H1 (cell line): Measurements from ENCODE around the gene GPHA2. TPM values are rescaled to one million over a fixed set of nuclear protein-coding genes. Genes with fewer than 3 reads are reported as not detected.

Experiments used
- ATF3 ChIP-seq: IDR thresholded peaks from 2 replicates; pipeline ENCODE4 v1.6.1; 2011; ENCODE audit warnings: low read depth, mild to moderate bottlenecking, low read length; ENCODE audit not compliant: insufficient read depth
- BACH1 ChIP-seq: IDR thresholded peaks from 2 replicates; pipeline ENCODE4 v1.6.1; 2012; ENCODE audit warnings: low read length, improper control_type of control experiment
- CHD2 ChIP-seq: IDR thresholded peaks from 2 replicates; pipeline ENCODE4 v1.6.1; 2012; ENCODE audit warnings: low read length, improper control_type of control experiment
- E2F6 ChIP-seq: IDR thresholded peaks from 2 replicates; pipeline ENCODE4 v1.6.1; 2012; ENCODE audit warnings: inconsistent platforms
- HDAC2 ChIP-seq, 2 experiments: fragments of 300-600 bp in 1 of 2; sonication (generic) in 1 of 2; IDR thresholded peaks; 2 replicates each; pipeline ENCODE4 v1.6.1; 2011 to 2012; ENCODE audit warnings: low read depth in 2 of 2, low read length in 2 of 2, mild to moderate bottlenecking in 2 of 2, moderate library complexity in 2 of 2, borderline replicate concordance in 1 of 2, inconsistent platforms in 1 of 2
- KDM1A ChIP-seq: fragments of 200-600, 300-600 bp; sonication (generic); IDR thresholded peaks from 2 replicates; pipeline ENCODE4 v1.7.1; 2016; ENCODE audit warnings: mild to moderate bottlenecking, low read length, borderline replicate concordance
- SAP30 ChIP-seq: fragments of 300-600 bp; sonication (generic); IDR thresholded peaks from 2 replicates; pipeline ENCODE4 v1.7.1; 2012; ENCODE audit warnings: low read length, moderate library complexity, mild to moderate bottlenecking, inconsistent platforms; ENCODE audit not compliant: insufficient read depth, insufficient replicate concordance
- TAF1 ChIP-seq: IDR thresholded peaks from 2 replicates; pipeline ENCODE4 v1.6.1; 2011; ENCODE audit warnings: mild to moderate bottlenecking, low read depth, low read length
- ZNF274 ChIP-seq: IDR thresholded peaks from 2 replicates; pipeline ENCODE4 v1.7.0; 2012; ENCODE audit warnings: low read length, borderline replicate concordance; ENCODE audit errors: extremely low read depth
- polyA plus RNA-seq, 7 experiments: library from polyadenylated mRNA; depleted of rRNA in 3 of 7; stranded (reverse) in 5 of 7; unstranded in 2 of 7; fragments of >200 nt in 5 of 7; fragments of 200-250 nt in 2 of 7; gene quantifications; 1 replicate in 5 of 7; 2 replicates in 1 of 7; 4 replicates in 1 of 7; pipeline versions ENCODE4 v1.2.1 to v1.2.3, GENCODE V29; 2011 to 2013; ENCODE audit warnings: missing spikeins in 2 of 7, mixed read lengths in 2 of 7
- total RNA-seq: library from RNA; stranded (reverse); fragmentation: NEBNext Ultra II Directional; extraction: Animal tissue kit (Norgen Biotek cat#: 25700); gene quantifications from 2 replicates; pipeline ENCODE4 v1.2.1, GENCODE V29; 2021
- TF ChIP-seq, protein P1 (sequence below): fragments of 300-600 bp; sonication (generic); IDR thresholded peaks from 2 replicates; pipeline ENCODE4 v1.7.1; 2012; ENCODE audit warnings: low read length, moderate library complexity, mild to moderate bottlenecking, inconsistent platforms; ENCODE audit not compliant: insufficient replicate concordance

GPHA2 gene
- total and polyA plus RNA-seq, 2 of the 8 experiments (the other 6 are each of a cell fraction or from before 2014, with no cell fraction given), result 0.97 to 4.4 TPM

DNA sequence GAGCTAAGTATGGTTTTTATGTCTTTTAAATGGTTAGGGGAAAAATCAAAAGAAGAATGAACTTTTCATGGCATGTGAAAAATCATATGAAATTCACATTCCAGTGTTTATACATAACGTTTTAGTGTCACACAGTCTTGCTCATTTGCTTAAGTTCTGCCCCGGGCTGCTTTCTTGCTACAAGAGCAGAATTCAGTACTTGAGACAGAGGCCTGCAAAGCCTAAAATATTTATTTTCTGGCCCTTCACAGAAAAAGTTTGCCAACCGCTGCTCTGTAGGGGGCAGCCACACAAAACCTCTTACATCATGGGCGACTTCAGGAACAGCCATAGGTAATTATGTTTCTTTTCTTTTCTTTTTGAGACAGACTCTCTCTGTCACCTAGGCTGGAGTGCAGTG, 17.7 kb downstream of the GPHA2 start (continued):
- TF ChIP-seq, protein P1, sequence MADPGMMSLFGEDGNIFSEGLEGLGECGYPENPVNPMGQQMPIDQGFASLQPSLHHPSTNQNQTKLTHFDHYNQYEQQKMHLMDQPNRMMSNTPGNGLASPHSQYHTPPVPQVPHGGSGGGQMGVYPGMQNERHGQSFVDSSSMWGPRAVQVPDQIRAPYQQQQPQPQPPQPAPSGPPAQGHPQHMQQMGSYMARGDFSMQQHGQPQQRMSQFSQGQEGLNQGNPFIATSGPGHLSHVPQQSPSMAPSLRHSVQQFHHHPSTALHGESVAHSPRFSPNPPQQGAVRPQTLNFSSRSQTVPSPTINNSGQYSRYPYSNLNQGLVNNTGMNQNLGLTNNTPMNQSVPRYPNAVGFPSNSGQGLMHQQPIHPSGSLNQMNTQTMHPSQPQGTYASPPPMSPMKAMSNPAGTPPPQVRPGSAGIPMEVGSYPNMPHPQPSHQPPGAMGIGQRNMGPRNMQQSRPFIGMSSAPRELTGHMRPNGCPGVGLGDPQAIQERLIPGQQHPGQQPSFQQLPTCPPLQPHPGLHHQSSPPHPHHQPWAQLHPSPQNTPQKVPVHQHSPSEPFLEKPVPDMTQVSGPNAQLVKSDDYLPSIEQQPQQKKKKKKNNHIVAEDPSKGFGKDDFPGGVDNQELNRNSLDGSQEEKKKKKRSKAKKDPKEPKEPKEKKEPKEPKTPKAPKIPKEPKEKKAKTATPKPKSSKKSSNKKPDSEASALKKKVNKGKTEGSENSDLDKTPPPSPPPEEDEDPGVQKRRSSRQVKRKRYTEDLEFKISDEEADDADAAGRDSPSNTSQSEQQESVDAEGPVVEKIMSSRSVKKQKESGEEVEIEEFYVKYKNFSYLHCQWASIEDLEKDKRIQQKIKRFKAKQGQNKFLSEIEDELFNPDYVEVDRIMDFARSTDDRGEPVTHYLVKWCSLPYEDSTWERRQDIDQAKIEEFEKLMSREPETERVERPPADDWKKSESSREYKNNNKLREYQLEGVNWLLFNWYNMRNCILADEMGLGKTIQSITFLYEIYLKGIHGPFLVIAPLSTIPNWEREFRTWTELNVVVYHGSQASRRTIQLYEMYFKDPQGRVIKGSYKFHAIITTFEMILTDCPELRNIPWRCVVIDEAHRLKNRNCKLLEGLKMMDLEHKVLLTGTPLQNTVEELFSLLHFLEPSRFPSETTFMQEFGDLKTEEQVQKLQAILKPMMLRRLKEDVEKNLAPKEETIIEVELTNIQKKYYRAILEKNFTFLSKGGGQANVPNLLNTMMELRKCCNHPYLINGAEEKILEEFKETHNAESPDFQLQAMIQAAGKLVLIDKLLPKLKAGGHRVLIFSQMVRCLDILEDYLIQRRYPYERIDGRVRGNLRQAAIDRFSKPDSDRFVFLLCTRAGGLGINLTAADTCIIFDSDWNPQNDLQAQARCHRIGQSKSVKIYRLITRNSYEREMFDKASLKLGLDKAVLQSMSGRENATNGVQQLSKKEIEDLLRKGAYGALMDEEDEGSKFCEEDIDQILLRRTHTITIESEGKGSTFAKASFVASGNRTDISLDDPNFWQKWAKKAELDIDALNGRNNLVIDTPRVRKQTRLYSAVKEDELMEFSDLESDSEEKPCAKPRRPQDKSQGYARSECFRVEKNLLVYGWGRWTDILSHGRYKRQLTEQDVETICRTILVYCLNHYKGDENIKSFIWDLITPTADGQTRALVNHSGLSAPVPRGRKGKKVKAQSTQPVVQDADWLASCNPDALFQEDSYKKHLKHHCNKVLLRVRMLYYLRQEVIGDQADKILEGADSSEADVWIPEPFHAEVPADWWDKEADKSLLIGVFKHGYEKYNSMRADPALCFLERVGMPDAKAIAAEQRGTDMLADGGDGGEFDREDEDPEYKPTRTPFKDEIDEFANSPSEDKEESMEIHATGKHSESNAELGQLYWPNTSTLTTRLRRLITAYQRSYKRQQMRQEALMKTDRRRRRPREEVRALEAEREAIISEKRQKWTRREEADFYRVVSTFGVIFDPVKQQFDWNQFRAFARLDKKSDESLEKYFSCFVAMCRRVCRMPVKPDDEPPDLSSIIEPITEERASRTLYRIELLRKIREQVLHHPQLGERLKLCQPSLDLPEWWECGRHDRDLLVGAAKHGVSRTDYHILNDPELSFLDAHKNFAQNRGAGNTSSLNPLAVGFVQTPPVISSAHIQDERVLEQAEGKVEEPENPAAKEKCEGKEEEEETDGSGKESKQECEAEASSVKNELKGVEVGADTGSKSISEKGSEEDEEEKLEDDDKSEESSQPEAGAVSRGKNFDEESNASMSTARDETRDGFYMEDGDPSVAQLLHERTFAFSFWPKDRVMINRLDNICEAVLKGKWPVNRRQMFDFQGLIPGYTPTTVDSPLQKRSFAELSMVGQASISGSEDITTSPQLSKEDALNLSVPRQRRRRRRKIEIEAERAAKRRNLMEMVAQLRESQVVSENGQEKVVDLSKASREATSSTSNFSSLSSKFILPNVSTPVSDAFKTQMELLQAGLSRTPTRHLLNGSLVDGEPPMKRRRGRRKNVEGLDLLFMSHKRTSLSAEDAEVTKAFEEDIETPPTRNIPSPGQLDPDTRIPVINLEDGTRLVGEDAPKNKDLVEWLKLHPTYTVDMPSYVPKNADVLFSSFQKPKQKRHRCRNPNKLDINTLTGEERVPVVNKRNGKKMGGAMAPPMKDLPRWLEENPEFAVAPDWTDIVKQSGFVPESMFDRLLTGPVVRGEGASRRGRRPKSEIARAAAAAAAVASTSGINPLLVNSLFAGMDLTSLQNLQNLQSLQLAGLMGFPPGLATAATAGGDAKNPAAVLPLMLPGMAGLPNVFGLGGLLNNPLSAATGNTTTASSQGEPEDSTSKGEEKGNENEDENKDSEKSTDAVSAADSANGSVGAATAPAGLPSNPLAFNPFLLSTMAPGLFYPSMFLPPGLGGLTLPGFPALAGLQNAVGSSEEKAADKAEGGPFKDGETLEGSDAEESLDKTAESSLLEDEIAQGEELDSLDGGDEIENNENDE, result no peak
- TF ChIP-seq E2F6 (no peak), BACH1 (no peak), TAF1 (no peak), HDAC2 (IDR thresholded peaks at IDR 0.05; ENCODE audit: borderline replicate concordance in 1 of 2, low read depth in 2 of 2, low read length in 2 of 2) (no peak), ATF3 (no peak), SAP30 (no peak), ZNF274 (no peak), KDM1A (no peak), CHD2 (no peak)
